T-helper 2 cell treated with Interferon-gamma antibody and Interleukin-4, amounts not matched to agents 5 μg/mL and 100 μg/mL, for 36 hours (primary cell): ENCODE data around the gene PSAP.

ENCODE experiments used
- DNase-seq: peaks from one replicate; pipeline ENCODE4 v3.0.0; 2021; ENCODE audit warnings: low spot score
- H3K27ac Mint-ChIP-seq: one replicate; pipeline ENCODE4 v1.8.0; 2021; ENCODE audit warnings: mild to moderate bottlenecking, mixed read lengths
- H3K27me3 Mint-ChIP-seq: one replicate; pipeline ENCODE4 v1.8.0; 2021; ENCODE audit warnings: low read depth, mixed read lengths
- H3K36me3 Mint-ChIP-seq: one replicate; pipeline ENCODE4 v1.8.0; 2021; ENCODE audit warnings: low read depth, mixed read lengths
- H3K4me1 Mint-ChIP-seq: one replicate; pipeline ENCODE4 v1.8.0; 2021; ENCODE audit warnings: low read depth, mixed read lengths
- H3K4me3 Mint-ChIP-seq: one replicate; pipeline ENCODE4 v1.8.0; 2022; ENCODE audit warnings: mild to moderate bottlenecking, moderate library complexity, mixed read lengths
- H3K9me3 Mint-ChIP-seq: one replicate; pipeline ENCODE4 v1.8.0; 2021; ENCODE audit warnings: mixed read lengths

The PSAP gene

DNA sequence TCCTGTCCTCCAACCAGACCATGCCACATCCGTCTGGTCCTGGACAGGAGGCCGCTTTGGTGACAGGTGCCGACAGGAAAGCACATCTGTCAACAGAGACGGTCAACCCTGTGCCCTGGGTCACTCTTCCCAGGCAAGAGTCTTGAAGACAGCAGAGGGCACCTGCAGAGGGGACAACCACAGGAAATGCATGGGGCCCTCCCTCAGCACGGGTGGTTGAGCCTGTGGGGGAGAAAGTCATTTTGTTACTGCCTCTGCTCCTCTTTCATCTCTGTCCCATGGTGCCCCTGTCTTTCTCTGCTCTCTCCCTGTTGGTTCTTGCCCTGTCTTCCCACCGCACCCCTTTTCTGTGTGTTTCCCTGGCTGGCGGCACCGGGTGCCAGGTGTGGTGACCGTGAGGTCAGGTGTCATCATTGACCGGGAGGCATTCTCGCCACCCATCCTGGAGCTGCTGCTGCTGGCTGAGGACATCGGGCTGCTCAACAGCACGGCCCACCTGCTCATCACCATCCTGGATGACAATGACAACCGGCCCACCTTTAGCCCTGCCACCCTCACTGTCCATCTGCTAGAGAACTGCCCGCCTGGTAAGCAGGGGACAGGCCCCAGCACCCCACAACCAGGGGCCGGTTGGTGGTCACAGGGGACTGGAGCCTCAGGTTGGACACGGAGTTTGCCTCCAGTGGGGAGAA, 60.2 kb downstream of the PSAP start:
- Mint-ChIP-seq H3K4me1 (peaks cover 4% of the 10 kb centered on the region), H3K27me3 (no peaks in the 10 kb centered on the region), H3K36me3 (no peaks in the 10 kb centered on the region), H3K27ac (no peak overlapping the region), H3K9me3 (no peaks in the 10 kb centered on the region), H3K4me3 (no peak overlapping the region)
- DNase-seq = no peak

DNA sequence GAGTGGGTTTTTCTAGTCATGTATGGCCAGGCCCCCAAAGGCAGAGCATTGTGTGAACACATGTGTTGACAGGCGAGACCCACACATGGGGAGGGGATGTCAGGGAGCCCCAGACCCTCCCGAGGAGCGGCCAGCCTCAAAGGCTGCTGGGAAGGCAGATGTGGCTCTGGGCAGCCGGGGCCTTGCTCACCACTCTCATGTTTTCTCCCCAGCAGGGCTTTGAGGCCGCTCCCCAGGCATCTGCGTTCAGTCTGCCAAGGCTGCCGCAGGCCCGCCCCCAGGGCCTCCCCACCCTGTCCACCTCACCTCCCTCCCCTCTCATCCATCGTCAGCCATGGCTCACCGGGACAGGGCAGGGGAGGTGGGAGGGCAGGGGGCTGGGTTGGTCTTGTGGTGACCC, 61.2 kb downstream of the PSAP start:
- no peak for DNase-seq
- Mint-ChIP-seq H3K27ac (no peak overlapping the region), H3K4me3 (no peak overlapping the region), H3K36me3 (no peaks in the 10 kb centered on the region), H3K9me3 (no peaks in the 10 kb centered on the region), H3K4me1 (peaks cover 4% of the 10 kb centered on the region), H3K27me3 (no peaks in the 10 kb centered on the region)

DNA sequence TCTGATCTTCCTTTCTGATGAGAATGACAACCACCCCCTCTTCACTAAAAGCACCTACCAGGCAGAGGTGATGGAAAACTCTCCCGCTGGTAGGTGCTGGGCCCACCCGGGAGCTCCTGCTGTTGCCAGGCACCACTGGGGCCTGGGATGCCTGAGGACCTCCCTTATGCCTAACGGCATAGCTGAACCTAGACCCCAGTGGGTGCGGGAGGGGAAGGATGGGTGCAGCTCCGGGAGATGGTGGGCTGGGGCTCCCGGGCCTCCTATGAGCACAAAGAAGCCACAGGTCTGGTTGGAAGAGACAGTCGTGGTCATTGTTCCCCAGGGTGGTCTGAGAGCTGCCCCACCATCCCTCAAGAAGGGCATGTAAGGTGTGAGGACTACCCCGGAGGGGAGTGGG, 62.1 kb downstream of the PSAP start:
- H3K4me3 Mint-ChIP-seq = no peak overlapping the region

DNA sequence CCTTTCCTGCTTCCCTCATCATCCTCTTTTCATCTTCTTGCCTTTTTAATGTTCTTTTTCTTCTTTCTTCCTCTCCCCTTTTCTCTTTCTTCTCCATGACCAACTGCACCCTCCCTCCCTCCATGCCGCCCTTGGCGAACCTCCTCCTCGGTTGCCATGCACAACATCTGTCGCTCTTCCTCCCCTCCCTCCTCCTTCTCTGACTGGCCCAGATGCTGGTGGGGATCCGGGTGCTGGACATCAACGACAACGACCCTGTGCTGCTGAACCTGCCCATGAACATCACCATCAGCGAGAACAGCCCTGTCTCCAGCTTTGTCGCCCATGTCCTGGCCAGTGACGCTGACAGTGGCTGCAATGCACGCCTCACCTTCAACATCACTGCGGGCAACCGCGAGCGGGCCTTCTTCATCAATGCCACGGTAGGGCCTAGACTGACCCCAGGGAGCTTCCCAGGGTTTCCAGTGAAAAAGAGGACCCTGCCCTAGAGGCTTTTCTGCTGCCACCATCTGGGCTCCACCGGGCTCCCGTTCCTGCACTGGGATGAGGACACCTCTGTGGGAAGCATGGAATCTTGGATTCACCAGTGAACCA, 66.3 kb downstream of the PSAP start:
- Mint-ChIP-seq H3K9me3 (no peaks in the 10 kb centered on the region), H3K36me3 (no peaks in the 10 kb centered on the region), H3K4me3 (no peak overlapping the region), H3K27ac (no peak overlapping the region), H3K27me3 (no peaks in the 10 kb centered on the region), H3K4me1 (peaks cover 5% of the 10 kb centered on the region)
- no peak for DNase-seq

More for the DNA sequence above, 62.1 kb downstream of the PSAP start:
- Mint-ChIP-seq H3K27me3 (no peaks in the 10 kb centered on the region), H3K27ac (no peak overlapping the region), H3K9me3 (no peaks in the 10 kb centered on the region), H3K4me1 (peaks cover 4% of the 10 kb centered on the region), H3K36me3 (no peaks in the 10 kb centered on the region)
- DNase-seq = no peak

DNA sequence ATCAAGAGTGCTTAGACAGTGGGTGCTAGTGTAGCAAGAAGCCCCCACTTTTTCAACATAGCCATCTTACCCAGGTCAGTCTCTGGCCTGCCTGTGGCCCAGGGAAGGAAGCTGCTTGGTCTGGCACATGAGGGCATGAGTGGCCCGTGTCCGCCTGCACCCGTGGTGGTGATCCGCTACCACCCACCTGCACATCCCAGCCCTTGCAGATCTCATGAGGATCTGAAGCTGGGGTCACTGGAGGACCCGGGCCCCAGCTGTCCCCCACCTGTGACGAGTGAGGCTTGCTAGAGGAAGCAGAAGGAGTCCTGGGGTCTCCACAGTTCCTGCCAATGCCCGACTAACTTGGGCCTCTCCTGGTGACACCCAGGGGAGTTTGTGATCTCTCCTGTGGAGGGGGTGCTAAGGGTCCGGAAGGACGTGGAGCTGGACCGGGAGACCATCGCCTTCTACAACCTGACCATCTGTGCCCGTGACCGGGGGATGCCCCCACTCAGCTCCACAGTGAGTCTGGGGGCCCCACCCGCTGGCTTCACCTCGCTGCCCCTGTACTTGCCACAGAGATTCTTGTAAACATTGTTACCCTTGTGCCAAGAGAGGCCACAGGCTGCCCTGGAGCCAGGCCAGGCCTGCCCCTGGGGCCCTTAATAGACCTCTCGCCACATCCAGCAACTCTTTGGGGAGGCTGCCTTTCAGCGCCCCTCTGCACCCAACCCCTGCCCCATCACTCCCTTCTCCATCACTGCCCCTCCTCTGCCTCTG, 67.0 kb downstream of the PSAP start:
- Mint-ChIP-seq H3K9me3 (no peaks in the 10 kb centered on the region), H3K27ac (no peak overlapping the region), H3K27me3 (no peaks in the 10 kb centered on the region), H3K4me3 (no peak overlapping the region), H3K4me1 (peaks cover 5% of the 10 kb centered on the region), H3K36me3 (no peaks in the 10 kb centered on the region)
- no peak for DNase-seq

DNA sequence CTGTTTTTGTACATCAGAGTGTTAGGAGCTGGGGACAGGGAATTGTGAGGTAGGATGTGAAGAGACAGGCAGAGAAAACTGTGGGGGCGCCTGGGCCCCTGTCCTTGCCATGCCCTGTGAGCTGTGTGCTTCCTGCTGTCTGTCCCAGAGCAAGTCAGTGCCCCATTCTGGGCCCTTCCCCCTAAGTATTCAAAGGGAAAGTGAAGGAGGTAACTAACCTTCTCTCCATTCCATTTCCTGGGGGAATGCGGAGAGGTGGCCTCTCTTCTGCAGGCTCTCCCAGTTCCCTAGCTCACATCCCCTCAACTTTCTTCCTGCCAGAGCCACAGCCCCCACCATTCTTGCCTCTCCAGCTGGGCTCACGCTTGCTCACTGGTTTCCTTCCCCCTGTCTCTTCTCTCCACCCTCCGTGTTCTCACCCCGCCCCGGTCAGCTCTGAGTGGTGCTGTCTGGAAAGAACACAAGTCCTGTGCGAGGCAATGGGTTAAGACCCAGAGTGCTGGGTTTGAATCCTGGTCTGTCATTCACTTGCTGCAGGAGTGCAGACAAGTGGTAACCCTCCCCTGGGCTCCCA, 68.0 kb downstream of the PSAP start:
- Mint-ChIP-seq H3K4me1 (peaks cover 8% of the 10 kb centered on the region), H3K27ac (no peak overlapping the region), H3K36me3 (no peaks in the 10 kb centered on the region), H3K9me3 (no peaks in the 10 kb centered on the region), H3K27me3 (no peaks in the 10 kb centered on the region), H3K4me3 (no peak overlapping the region)
- no peak for DNase-seq

DNA sequence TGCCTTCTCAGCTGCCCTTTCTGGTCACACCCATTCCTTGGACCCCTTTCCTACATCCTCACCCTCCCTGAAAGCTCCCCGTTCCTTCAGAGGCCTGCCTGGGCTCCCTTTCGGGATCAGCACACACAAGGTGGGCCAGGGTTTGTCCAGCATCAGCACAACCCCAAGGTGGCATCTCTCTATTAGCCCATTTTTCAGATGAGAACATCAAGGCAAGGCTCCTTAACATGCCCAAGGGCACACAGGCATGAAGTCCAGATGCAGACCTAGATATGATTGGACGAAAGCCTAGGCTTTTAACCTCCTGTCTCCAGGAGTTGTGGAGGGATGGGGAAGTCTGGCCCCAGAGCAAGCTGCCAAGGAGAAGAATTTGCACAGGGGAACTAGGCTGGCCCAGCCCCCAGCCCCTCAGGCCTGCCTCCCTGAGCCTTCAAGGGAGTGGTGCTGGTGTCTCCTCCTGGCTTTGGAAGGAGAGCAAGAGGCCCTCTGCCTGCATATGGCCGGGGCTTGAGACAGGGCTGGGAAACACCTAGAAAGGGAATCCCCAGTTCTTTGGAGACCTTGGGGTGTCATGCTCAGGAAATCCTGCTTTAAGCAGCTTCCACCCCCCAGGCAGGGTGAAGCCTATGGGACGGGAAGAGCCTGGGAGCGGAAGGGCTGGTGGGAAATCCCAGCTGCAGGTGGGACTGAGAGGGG, 68.7 kb downstream of the PSAP start:
- DNase-seq = no peak
- Mint-ChIP-seq H3K27me3 (no peaks in the 10 kb centered on the region), H3K36me3 (no peaks in the 10 kb centered on the region), H3K27ac (no peak overlapping the region), H3K4me1 (peaks cover 8% of the 10 kb centered on the region), H3K4me3 (no peak overlapping the region), H3K9me3 (no peaks in the 10 kb centered on the region)

DNA sequence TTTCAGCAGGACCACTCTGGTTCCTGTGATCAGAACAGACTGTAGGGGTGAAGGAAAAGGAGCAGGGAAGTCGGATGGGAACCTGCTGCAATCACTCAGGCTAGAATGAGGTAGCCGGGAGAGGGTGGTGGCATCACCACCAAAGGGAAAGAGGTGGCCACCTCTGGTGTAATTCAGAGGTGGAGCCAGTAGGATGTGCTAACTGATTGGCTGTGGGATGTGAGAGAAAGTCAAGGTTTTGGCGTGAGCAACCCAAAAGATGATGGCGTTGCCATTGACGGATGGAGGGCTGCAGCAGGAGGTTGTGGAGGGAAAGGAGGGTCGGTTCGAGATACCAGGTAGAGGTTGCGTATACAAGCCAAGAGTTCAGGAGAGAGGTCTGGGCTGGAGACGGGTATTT, 70.3 kb downstream of the PSAP start:
- H3K4me1 Mint-ChIP-seq = peaks cover 17% of the 10 kb centered on the region

DNA sequence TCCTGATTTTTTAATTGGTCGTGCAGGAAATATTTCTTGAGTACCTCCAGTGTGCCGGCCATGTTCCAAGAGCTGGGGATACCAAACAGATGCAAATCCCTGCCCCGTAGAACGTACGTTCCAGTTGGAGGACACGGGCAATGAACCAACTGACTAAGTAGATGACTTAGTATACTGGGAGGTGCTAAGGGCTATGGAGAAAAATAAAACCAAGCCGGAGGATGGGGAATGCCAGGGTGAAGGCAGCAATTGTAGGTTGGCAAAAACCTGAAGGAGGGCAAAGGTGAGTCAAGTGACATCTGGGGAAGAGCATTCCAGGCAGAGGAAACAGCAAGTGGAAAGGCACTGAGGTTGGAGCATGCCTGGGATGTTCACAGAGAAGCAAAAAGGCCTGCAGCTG, 70.9 kb downstream of the PSAP start:
- Mint-ChIP-seq H3K27me3 (no peaks in the 10 kb centered on the region), H3K9me3 (no peaks in the 10 kb centered on the region), H3K36me3 (no peaks in the 10 kb centered on the region), H3K4me1 (peaks cover 22% of the 10 kb centered on the region), H3K27ac (no peak overlapping the region), H3K4me3 (no peak overlapping the region)
- DNase-seq = no peak

More for the DNA sequence above, 70.3 kb downstream of the PSAP start:
- Mint-ChIP-seq H3K27me3 (no peaks in the 10 kb centered on the region), H3K9me3 (no peaks in the 10 kb centered on the region), H3K4me3 (no peak overlapping the region), H3K36me3 (no peaks in the 10 kb centered on the region), H3K27ac (no peak overlapping the region)
- no peak for DNase-seq

DNA sequence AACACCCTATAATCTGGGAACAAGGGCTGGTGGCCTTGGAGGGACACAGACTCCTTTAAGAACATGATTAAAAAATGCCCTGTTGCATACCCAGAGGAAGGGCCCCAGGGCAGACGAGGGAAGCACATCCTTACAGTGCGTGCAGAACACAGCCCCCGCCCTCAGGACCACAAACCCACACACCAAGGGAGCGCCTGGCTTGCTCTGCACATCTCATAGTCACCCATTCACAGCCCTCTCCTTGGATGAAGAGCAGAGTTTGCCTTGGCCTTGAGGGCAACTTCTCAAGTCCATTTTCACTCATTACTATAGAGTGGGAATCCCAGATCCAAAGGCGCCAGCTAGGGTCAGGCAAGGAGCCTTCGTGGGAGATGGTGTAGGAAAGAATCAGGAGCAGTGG, 71.4 kb downstream of the PSAP start:
- Mint-ChIP-seq H3K27ac (no peak overlapping the region), H3K27me3 (no peaks in the 10 kb centered on the region), H3K36me3 (no peaks in the 10 kb centered on the region), H3K9me3 (no peaks in the 10 kb centered on the region), H3K4me3 (peak overlapping the region; percentile 32), H3K4me1 (peaks cover 23% of the 10 kb centered on the region)
- DNase-seq = no peak

DNA sequence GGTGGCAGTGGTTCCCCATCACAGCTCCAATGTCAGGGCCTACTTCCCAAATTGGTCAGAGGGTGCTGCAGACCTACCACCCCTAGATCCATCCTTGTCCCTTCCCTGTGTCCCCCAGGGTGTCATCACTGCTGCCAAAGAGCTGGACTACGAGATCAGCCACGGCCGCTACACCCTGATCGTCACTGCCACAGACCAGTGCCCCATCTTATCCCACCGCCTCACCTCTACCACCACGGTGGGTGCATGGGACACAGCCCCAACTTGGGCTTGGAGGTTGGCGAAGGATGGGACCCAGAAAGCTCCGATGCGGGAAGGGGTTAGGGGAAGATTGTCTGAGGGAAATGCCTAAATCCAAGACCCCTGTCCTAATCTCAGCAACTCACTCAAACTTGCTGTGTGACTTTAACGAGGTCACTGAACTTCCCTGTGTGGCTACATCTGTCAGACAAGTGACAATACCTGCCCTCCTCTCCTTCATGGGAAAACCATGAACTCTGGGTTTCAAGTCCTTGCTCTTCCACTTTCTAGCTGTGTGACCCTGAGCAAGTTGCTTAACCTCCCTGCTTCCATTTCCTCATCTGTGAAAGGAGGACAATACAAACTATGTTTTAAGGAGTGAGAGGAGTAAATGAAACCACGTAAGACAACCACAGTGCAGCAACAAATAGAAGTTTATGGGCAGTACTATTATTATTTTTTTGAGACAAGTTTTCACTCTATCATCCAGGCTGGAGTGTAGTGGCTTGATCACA, 72.8 kb downstream of the PSAP start:
- Mint-ChIP-seq H3K27me3 (no peaks in the 10 kb centered on the region), H3K4me1 (peaks cover 34% of the 10 kb centered on the region), H3K9me3 (no peaks in the 10 kb centered on the region), H3K36me3 (peaks cover 1% of the 10 kb centered on the region), H3K4me3 (no peak overlapping the region), H3K27ac (no peak overlapping the region)
- no peak for DNase-seq

DNA sequence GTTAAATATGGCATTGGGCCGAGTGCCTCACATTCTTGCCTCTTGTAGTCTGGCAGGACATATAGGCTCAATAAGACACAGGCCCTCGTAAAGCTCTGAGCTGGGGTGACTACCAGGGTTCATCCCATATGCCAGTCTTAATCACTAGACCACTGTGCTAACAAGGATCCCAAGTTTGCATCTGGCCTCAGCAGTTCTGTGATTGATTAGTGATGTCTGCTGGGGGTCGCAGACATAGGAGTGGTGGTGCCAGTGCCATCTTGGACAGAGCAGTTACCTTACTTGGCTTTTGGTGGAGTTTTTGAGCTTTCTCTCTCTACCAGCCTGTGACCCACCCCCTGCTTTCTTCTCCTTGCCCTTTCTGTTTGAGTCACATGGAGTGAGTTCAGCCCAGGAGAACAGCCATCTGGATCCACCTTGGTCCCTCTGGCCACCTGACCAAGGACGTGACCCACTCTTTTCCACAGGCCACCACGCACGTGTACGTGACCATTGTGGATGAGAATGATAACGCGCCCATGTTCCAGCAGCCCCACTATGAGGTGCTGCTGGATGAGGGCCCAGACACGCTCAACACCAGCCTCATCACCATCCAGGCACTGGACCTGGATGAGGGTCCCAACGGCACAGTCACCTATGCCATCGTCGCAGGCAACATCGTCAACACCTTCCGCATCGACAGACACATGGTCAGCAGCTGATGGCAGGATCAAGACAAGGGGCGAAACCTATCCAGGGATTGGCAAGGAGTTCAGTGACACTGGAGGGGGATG, 73.7 kb downstream of the PSAP start:
- Mint-ChIP-seq H3K4me3 (no peak overlapping the region), H3K27me3 (no peaks in the 10 kb centered on the region), H3K9me3 (no peaks in the 10 kb centered on the region), H3K36me3 (peaks cover 2% of the 10 kb centered on the region), H3K27ac (no peak overlapping the region), H3K4me1 (peaks cover 32% of the 10 kb centered on the region)
- no peak for DNase-seq

DNA sequence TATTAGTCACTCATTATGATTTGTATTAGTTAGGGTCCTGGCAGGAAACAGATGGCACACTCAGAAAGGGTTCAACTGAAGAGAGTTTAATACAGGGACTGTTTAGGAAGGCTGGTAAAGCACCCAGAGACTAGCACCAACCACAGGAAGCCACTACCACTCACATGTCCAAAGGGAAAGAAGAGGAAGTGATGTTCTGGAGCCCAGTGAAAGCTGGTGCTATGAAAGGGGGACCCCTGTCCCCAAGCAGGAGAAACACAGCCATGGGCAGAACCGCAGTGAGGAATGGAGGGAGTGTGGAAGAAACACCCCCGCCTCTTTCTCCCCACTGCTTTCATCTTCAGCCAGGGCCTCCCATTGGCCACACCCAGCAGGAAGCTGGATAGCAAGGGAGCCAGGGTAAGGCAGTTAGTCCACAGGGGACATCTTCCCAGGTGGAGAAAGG, 74.5 kb downstream of the PSAP start:
- peaks cover 41% of the 10 kb centered on the region for H3K4me1 Mint-ChIP-seq
- H3K4me3 Mint-ChIP-seq = no peak overlapping the region
- H3K27me3 Mint-ChIP-seq = no peaks in the 10 kb centered on the region
- DNase-seq = no peak
- peaks cover 11% of the 10 kb centered on the region for H3K36me3 Mint-ChIP-seq
- no peak overlapping the region for H3K27ac Mint-ChIP-seq
- no peaks in the 10 kb centered on the region for H3K9me3 Mint-ChIP-seq
